SK-N-MC (cell line): Measurements from ENCODE around the gene WDR27.

Experiments used
- EZH2 ChIP-seq: fragments of 200-600 bp; sonication (generic); IDR thresholded peaks from one replicate; pipeline ENCODE4 v1.6.1; 2017; ENCODE audit warnings: antibody characterized with exemption
- FOXP2 ChIP-seq: optimal IDR thresholded peaks from 2 replicates; pipeline ENCODE3; 2011; ENCODE audit warnings: mild to moderate bottlenecking, moderate library complexity; ENCODE audit not compliant: insufficient read depth; ENCODE audit errors: extremely low read length, control extremely low read depth
- POLR2AphosphoS5 ChIP-seq: IDR thresholded peaks from 2 replicates; pipeline ENCODE4 v1.6.1; 2012; ENCODE audit warnings: mild to moderate bottlenecking, low read depth, low read length, borderline replicate concordance

DNA sequence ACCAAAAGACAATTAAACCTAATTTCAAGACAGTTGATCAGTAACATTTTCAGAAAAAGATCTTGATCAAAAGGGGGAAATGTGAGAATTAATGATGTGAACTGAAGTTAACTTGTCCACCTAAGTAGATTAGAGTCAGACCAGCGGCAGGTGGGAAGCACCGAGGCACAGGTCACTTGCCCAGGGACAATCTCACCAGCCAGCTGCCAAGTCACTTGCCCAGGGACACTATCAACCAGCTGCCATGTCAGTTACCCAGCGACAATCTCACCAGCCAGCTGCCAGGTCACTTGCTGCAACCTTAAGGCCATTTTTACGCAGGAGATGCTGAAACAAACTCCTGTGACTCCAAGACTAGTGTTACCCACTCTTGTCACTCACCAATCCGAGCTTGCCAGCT, 260.5 kb downstream of the WDR27 start:
- TF ChIP-seq EZH2 (no peak), POLR2AphosphoS5 (no peak), FOXP2 (no peak)
